ENCODE data around the gene COQ6.
"Not testable (repeated sequence)": the region's sequence is repeated elsewhere in the genome, so short reads cannot be mapped to it uniquely, and the experiment has no call there.

Gene COQ6

GRCh38 chr14:73949752-73950734 is at the start of gene COQ6, which contains the start of gene FAM161B:
TSS of gene COQ6 (plus strand) at chr14:73950302. CDS start at chr14:73950333, 31 bp downstream.
TSS of gene FAM161B (minus strand) at chr14:73950094. CDS start at chr14:73950026, 68 bp downstream.
- peak; percentile 68 to 86 (median 81) for DNase-seq (ENCODE audit: low read depth in 2 of 3, low spot score in 2 of 3)

- no peak for DNase-seq (ENCODE audit: low read depth in 2 of 3, low spot score in 2 of 3)
Observed at GRCh38 chr14:73903028-73903427, 47.1 kb upstream of the COQ6 start.

- no peak for DNase-seq (ENCODE audit: low read depth in 2 of 3, low spot score in 2 of 3)
Observed at GRCh38 chr14:73909681-73910080, 40.4 kb upstream of the COQ6 start.

- no peak for DNase-seq (ENCODE audit: low read depth in 2 of 3, low spot score in 2 of 3)
Observed at GRCh38 chr14:73913256-73913655, 36.8 kb upstream of the COQ6 start.

GRCh38 chr14:73916324-73916723 is 33.8 kb upstream of the COQ6 start:
- no peak for DNase-seq (ENCODE audit: low read depth in 2 of 3, low spot score in 2 of 3)

- DNase-seq (ENCODE audit: low read depth in 2 of 3, low spot score in 2 of 3), result not testable (repeated sequence)
Observed at GRCh38 chr14:73919457-73919856, 30.6 kb upstream of the COQ6 start.

GRCh38 chr14:73924337-73924736 is 25.8 kb upstream of the COQ6 start:
- DNase-seq (ENCODE audit: low read depth in 2 of 3, low spot score in 2 of 3), result no peak

GRCh38 chr14:73935666-73936065 is 14.4 kb upstream of the COQ6 start:
- no peak for DNase-seq (ENCODE audit: low read depth in 2 of 3, low spot score in 2 of 3)

- no peak for DNase-seq (ENCODE audit: low read depth in 2 of 3, low spot score in 2 of 3)
Observed at GRCh38 chr14:73936548-73936947, 13.6 kb upstream of the COQ6 start.

- no peak for DNase-seq (ENCODE audit: low read depth in 2 of 3, low spot score in 2 of 3)
Observed at GRCh38 chr14:73937012-73937411, 13.1 kb upstream of the COQ6 start.

- no peak for DNase-seq (ENCODE audit: low read depth in 2 of 3, low spot score in 2 of 3)
Observed at GRCh38 chr14:73942180-73942579, 7.9 kb upstream of the COQ6 start.

GRCh38 chr14:73943083-73943482 is 7.0 kb upstream of the COQ6 start:
- no peak for DNase-seq (ENCODE audit: low read depth in 2 of 3, low spot score in 2 of 3)

- DNase-seq (ENCODE audit: low read depth in 2 of 3, low spot score in 2 of 3), result no peak
Observed at GRCh38 chr14:73944432-73945158, 5.5 kb upstream of the COQ6 start.

- no peak for DNase-seq (ENCODE audit: low read depth in 2 of 3, low spot score in 2 of 3)
Observed at GRCh38 chr14:73945159-73945670, 4.9 kb upstream of the COQ6 start.

- DNase-seq (ENCODE audit: low read depth in 2 of 3, low spot score in 2 of 3), result no peak
Observed at GRCh38 chr14:73953731-73954130, 3.6 kb downstream of the COQ6 start.

GRCh38 chr14:73955674-73956073 is 5.6 kb downstream of the COQ6 start:
- DNase-seq (ENCODE audit: low read depth in 2 of 3, low spot score in 2 of 3), result no peak

- DNase-seq (ENCODE audit: low read depth in 2 of 3, low spot score in 2 of 3), result no peak
Observed at GRCh38 chr14:73958591-73958990, 8.5 kb downstream of the COQ6 start.

GRCh38 chr14:73961192-73961591 is 11.1 kb downstream of the COQ6 start:
- DNase-seq (ENCODE audit: low read depth in 2 of 3, low spot score in 2 of 3), result no peak

- no peak for DNase-seq (ENCODE audit: low read depth in 2 of 3, low spot score in 2 of 3)
Observed at GRCh38 chr14:73965216-73965615, 15.1 kb downstream of the COQ6 start.

GRCh38 chr14:73968885-73969284 is 18.8 kb downstream of the COQ6 start:
- no peak for DNase-seq (ENCODE audit: low read depth in 2 of 3, low spot score in 2 of 3)

- DNase-seq (ENCODE audit: low read depth in 2 of 3, low spot score in 2 of 3), result no peak
Observed at GRCh38 chr14:73973497-73973896, 23.4 kb downstream of the COQ6 start.

- no peak for DNase-seq (ENCODE audit: low read depth in 2 of 3, low spot score in 2 of 3)
Observed at GRCh38 chr14:73976125-73976524, 26.0 kb downstream of the COQ6 start.
